GM21529 (cell line): ENCODE data around the gene MYH1.

ENCODE experiments used
- ATAC-seq: cut with Tn5 transposase; IDR thresholded peaks from one replicate; pipeline ENCODE4 v1.9.1; 2021; ENCODE audit not compliant: unreplicated experiment

Gene MYH1

GRCh38 chr17:10482252-10482651 is 36.1 kb downstream of the MYH1 start:
- no peak for ATAC-seq

- no peak for ATAC-seq
These were observed 40.6 kb downstream of the MYH1 start for GRCh38 chr17:10477701-10478100.

- no peak for ATAC-seq
These were observed 43.8 kb downstream of the MYH1 start for GRCh38 chr17:10474536-10474935.

DNA sequence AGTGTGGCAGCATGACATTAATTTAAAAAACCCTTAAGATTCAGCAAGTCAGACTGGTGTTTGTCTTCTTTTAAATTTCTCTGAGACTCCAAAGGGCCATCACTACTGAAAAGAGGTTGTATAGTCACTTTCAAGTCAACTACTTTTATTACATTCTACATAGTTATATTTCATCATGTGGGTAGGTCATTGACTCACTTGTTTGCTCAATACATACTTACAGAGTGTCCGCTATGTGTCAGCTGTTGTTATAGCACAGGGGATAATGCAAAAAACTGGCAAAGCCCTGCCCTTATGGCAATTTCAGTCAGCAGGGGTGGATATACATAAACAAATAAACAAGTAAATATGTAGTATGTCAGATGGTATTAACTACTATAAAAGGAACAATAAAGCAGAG is 46.5 kb downstream of the MYH1 start:
- ATAC-seq: no peak

DNA sequence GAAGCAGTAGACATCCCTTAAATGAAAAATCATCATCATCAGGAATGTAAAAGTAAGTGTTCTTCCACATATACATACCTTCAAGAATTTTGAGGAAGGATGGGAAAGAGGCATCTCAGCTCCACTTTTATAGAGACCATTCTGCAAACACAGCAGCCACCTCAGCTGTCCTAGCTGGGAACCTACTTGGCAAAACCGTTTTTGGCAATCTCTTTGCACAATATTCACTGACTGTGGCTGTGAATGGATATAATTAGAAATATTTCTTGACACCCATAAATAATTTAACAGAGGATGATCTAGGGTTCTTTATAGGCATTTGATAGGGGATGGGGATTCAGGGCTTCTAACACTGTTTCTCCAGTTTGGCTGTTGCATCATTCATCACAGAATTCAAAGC is 48.9 kb downstream of the MYH1 start, which contains the start of gene MYH4:
Gene MYH4 (minus strand): TSS at position 101 of the 400 bp plus-strand sequence. CDS start 2,814 bp downstream, outside the sequence.
- no peak for ATAC-seq

GRCh38 chr17:10463402-10463801 is 54.9 kb downstream of the MYH1 start:
- ATAC-seq: no peak

DNA sequence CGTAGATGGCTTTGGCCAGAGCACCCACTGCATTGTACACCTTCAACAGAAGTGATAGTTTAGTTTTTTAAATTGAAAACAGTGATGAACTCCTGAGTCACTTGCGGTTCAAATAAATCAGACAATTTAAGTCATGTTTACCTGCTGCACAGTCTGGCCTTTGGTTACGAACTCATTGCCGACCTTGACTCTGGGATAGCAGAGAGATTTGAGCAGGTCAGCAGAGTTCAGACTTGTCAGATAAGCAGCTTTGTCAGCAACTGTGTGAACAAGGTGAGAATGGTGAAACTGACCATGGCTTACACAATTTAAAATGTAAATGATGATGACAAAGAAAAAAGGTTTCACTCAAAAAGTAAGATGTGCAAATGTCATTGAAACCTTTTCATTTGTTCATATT is 58.3 kb downstream of the MYH1 start:
- no peak for ATAC-seq

- no peak for ATAC-seq
These were observed 59.6 kb downstream of the MYH1 start for GRCh38 chr17:10458701-10459100.

DNA sequence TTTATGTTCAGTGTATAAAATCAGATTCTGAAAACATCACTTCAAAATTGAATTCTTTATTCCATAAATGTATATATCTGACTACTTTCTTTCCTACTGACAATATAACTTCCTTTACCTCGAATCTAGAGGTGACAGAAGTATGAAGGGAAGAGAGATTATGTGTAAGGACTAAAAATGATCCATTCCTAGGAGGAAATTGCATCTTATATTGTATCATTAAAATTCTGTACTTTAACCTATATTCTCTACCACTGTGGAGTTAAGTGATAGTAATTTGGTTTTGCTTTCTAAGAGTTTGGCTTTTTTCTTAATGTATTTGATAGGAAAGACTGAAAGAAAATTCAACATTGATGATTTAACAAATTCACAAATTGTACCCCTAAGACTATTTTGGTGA is 60.4 kb downstream of the MYH1 start:
- ATAC-seq: no peak

DNA sequence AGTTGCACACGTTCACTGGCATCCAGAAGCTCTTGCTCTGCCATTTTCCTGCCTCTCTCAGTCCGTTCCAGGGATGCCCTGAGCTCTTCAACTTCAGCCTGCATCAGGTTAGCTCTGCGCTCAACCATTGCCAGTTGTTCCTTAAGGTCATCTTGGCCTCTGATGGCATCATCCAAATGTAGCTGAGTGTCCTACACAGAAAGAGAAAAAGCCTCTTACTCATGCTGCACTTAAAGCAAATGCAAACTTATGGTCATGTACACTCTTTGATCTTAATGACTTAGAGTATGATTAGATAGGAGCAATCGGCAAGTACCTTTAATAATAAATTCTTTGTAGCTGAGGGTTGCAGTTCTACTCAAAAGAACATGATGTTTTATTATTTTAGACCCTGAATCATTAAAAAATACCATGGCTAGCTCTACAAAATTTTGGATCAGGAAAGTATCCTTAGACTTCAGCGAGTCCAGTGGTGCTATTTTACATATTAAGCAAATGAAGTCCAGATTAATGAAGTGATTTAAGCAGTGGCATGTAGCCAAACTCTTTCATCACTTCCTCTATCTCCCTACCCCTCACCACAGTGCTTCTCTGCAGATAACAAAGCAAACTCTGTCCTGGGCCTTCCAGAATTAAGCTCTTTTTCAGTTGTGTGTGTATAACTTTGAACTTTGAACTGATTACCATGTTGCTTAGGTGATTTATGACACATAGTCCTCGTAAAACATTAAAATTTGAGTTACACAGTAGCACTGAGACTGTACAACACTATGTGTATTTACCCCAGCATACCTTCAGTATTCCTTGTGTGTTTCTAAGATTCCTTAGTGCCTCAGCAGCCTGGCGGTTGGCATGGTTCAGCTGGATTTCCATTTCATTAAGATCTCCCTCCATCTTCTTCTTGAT is 71.1 kb downstream of the MYH1 start:
- no peak for ATAC-seq
